Renal pelvis (tissue), 4 donors: ENCODE measurements around the gene H3-3A. TPM values are rescaled to one million over a fixed set of nuclear protein-coding genes. Genes with fewer than 3 reads are reported as not detected.
"Not testable (repeated sequence)": the region's sequence is repeated elsewhere in the genome, so short reads cannot be mapped to it uniquely, and the experiment has no call there.

Source experiments
- DNase-seq: peaks from one replicate; pipeline ENCODE4 v3.0.0-alpha.2; 2013
- polyA plus RNA-seq, 3 donors: library from polyadenylated mRNA; unstranded; fragments of 120-200 nt; gene quantifications; one replicate each; pipeline ENCODE4 v1.2.1, GENCODE V29; 2013; ENCODE audit not compliant: insufficient read length in 3 of 3

The H3-3A gene
- polyA plus RNA-seq, 3 donors: 1,024 to 1,273 (median 1,184) TPM

DNA sequence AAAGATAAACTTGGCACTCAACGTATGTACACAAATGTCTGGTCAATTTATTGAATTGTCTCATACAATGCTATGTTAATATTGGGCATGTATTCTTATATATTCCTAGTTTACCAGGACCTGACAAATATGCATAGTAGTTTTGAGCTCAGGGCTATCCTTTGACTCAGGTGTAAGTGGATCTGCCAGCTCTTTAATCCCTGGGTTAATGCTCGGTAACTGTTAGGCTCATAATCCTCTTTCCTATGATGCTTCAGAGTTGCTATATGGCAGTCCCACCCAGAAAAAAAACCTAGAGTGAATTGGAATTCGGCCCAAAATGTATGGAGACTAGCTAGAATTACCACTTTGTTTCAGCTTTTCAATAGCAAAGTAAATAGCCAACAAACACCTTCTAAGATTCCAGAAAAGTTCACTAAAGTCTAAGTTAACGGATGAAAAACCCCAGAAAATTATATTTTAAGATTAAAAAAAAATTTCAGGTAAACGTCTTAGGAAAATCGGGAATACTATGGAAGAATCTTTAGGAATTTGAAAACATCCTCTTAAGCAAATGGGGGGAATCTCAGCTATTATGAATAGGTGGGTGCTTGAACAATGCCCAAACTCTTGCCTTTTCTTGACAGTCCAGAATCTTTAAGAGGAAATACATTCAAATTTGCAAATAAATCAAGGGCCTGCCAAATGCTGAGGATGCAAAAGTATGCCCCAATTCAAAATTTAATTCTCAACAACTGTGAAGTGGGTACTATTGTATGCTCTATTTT lies 10.9 kb downstream of the H3-3A start:
- no peak for DNase-seq

DNA sequence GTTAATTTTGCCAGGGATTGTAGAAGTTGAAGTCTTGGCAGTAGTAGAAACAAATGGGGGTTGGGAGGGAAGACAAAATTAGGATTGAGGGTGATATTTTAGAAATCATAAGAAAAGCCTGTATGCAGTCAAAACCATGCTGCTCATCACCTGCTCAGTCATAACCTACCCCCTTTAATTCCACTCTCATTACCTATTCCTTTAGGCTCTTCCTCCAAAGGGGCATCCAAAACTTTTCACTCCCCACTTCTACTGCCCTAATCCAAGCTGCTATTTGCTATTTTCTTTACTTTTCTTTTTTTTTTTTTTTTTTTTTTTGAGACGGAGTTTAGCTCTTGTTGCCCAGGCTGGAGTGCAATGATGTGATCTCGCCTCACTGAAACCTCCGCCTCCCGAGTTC lies 11.5 kb downstream of the H3-3A start:
- no peak for DNase-seq

GRCh38 chr1:226076378-226076777 lies 13.9 kb downstream of the H3-3A start:
- DNase-seq: no peak

DNA sequence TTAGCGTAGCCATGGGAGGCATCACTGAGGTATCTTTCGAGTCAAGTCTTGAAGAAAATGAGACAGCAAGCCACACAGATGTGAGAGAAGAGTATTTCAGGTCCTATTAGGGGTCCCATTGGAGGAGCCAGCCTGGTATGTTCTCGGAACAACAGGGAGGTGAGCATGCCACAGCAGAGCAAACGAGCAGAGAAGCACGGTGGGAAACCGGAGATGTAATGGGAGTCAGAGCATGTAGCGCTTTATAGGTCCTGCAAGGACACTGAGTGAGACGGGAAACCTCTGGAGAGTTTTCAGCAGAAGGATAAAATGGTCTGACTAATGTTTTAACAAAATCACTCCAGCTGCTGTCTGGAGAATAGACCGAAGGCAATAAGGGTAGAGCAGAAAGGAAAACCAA lies 15.9 kb downstream of the H3-3A start:
- DNase-seq: no peak

GRCh38 chr1:226082587-226082917 lies 20.0 kb downstream of the H3-3A start:
- no peak for DNase-seq

- DNase-seq: no peak
Measured at GRCh38 chr1:226082959-226083301, 20.4 kb downstream of the H3-3A start.

DNA sequence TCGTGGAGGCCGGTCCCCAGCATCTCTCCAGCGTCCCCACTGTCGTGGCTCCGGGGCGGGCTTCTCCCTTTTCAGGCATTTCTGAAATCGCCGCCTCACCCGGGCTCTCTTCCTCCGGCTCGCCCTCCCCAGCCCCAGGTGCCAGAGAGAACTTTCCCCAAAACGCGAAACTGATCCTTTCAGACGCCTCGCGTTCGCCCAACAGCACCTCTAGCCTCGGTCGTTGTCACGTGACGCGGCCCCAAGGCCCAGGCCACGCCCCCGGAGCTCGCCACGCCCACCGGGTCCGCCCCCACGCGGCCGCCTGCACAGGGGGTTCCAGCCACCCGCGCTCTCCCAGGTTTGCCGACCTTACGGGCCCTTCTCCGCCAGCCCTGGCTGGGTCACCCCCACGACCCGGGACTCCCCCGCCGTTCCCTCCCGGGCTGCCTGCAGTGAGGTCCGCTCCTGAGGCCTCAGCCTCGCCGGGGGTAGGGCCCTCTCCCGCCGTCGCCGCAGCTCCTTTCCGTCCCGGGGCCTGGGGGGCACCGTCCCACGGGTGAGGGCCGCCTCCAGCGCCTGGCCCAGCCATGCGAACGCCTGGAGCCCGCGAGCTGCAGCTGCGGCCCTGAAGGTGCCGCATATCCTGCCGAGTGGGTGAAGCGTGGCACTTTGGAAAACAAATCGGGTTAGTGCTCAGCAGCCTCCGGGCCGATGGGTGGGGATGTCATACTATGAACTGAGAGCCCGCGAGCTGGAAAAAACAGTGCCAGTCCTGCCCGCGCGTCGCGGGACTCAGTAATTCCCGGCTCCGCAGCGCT lies 21.0 kb downstream of the H3-3A start:
- peak; percentile 80 for DNase-seq

- DNase-seq: no peak
Measured at GRCh38 chr1:226085675-226086285, 23.3 kb downstream of the H3-3A start.

GRCh38 chr1:226086776-226087175 lies 24.3 kb downstream of the H3-3A start:
- DNase-seq: no peak

DNA sequence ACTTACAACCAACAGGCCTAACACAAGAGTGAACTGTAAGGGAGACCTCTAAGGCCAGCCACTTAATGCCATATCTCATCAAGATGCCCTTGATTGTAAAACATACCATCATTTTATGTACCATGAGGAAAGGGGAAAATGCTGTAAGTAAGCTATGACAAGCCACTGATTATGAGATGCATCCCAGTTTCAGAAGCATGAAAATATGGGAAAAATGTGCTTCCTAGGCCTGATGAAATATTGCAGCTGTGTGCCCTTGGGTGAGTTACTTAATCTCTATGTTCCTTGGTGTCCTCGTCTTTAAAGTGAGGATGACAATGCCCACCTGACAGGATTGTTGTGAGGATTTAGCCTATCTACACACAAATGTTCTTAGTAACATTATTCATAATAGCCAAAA lies 28.9 kb downstream of the H3-3A start:
- DNase-seq: no peak

DNA sequence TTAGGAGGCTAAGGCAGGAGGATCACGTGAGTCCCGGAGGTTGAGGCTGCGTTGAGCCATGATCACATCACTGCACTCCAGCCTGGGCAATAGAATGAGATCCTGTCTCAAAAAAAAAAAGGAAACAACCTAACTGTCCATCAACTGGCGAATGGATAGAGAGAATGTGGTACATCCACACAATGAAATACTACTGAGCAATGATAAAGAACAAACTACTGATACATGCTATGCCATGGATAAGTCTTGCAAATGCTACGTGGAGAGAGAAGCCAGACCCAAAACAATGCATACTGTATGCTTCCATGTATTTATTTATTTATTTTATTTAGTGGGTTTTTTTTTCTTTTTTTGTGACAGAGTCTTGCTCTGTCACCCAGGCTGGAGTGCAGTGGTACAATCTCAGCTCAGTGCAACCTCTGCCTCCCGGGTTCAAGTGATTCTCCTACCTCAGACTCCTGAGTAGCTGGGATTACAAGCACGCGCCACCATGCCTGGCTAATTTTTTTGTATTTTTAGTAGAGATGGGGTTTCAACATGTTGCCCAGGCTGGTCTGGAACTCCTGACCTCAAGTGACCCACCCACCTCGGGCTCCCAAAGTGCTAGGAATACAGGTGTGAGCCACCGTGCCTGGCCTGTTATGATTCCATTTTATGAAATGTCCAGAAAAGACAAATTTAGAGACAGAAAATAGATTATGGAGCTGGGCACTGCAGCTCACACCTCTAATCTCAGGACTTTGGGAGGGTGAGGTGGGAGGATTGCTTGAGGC lies 29.7 kb downstream of the H3-3A start:
- DNase-seq: not testable (repeated sequence)

- no peak for DNase-seq
Measured at GRCh38 chr1:226092965-226093364, 30.4 kb downstream of the H3-3A start.

DNA sequence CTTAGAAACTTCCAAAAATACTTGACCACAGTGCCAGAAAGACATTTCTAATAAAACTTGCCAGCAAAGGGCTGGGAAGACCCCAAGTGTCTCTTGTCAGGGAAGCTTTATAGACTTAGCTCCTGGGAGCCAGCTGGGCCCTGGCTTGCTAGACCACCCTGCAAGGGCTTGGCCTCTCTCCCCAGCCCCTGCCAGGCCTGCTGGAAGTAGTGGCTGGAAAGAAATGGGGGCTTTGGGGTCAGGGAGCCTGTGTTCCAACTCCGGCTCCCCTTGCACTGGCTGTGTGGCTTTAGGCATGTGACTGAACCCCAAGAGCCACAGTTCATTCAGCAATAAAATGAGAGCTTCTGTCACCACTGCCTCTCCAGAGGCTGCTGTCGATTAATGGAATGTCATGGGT lies 31.1 kb downstream of the H3-3A start:
- no peak for DNase-seq

DNA sequence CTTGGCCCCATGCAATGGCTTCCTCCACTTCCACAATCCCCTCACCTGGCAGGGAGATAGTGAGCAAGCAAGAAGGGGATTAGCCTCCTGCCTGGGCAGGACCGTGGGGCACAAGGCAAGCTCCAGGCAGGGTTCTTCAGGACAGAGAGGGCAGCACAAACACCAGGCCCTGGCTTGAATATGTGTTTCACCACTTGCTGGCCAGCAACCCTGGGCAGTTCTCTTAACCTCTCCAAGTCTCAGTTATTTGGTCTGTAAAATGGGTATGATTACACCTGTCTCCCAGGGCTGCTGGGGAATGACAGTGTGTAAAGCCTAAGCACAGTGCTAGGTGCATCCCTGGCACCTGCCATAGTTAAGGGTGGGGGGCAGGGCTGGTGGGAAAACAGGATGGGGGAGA lies 31.9 kb downstream of the H3-3A start:
- DNase-seq: no peak

DNA sequence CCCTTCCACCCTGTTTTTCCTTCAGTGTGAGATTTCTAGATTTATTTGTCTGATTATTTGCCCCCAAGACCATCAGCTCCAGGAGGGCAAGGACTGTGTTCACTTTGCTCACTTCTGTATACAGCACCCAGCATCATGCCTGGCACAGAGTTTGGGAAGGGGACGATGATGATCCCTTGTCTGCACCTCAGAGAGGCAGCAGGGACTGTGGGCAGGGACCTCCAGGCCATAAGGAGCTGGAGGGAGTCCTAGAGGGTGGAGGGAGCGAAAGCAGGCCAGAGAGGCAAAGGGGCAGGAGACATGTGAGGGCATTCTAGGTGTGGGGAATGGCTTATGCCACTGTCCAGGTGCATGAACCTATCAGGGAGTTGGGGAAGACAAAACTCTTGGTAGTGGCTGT lies 32.8 kb downstream of the H3-3A start:
- DNase-seq: no peak

- DNase-seq: no peak
Measured at GRCh38 chr1:226097866-226098625, 35.5 kb downstream of the H3-3A start.

DNA sequence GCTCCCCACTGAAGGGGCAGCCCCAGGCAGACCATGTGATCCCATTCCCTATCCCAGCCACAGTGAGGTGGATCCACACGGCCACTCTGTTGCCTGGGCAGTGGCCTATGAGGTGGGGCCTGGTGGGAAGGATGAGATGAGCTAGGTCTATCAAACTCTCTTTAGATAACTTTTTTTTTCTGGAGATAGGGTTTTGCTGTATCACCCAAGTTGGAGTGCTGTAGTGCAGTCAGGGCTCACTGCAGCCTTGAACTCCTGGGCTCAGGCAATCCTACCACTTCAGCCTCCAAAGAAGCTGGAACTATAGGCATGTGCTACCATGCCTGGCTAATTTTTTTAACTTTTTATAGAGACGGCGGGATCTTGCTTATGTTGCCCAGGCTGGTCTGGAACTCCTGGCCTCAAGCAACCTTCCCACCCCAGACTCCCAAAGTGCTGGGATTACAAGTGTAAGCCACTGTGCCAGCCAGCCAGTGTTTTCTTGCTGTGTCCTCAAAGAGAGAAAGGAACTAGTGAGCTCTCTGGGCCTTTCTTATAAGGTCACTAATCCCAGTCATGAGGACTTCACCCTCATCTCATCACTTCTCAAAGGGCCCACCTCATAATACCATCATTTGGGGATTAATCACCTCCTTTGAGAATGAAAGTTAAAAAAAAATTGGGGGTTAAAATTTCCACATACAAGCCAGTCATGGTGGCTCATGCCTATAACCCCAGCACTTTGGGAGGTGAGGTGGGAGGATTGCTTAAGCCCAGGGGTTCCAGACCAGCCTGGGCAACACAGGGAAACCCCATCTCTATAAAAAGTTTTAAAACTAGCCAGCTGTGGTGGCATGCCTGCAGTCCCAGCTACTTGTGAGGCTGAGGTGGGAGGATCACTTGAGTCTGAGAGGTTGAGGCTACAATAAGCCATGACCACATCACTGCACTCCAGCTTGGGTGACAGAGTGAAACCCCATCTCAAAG lies 36.6 kb downstream of the H3-3A start:
- DNase-seq: no peak

DNA sequence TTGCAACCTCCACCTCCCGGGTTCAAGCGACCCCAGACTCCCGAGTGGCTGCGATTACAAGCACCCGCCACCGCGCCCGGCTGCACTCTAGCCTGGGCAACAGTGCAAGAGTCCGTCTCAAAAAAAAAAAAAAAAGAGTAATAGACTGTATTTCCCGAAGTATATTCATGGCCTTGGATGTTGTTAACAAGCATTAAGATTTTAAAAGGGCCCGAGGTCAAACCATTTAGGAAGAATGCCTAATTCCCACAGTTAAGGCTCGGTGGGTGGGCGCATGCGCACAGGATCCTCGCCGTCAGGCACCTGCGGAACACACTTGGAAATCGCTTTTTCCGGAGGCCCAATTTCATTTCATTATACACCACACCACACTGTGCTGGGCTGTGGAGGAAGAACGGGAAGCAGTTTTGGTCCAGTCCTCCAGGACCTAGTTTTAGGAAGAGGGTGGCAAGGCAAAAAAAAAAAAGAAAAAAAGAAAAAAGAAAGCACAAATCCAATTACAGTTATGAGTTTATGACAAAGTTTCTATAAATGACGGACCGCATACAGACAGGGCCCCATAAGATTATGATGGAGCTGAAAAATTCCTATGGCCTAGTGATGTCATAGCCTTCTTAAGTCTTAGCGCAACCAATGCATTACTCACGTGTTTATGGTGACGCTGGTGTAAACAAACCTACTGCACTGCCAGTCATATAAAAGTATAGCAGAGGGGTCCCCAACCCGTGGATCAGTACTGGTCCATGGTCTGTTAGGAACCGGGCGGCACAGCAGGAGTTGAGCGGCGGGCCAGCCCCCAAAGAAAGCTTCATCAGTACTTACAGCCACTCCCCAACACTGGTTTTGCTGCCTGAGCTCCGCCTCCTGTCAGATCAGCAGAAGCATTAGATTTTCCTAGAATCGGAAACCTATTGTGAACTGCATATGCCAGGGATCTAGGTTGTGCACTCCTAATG lies 38.2 kb downstream of the H3-3A start:
- DNase-seq: no peak

GRCh38 chr1:226104671-226105121 lies 42.2 kb downstream of the H3-3A start:
- DNase-seq: no peak
